Activated T-helper 1 cell treated with Interleukin-2 at 50 U/mL for 16 hours (primary cell): Measurements from ENCODE around the gene ABCA4.
"Not testable (repeated sequence)": the region's sequence is repeated elsewhere in the genome, so short reads cannot be mapped to it uniquely, and the experiment has no call there.

Experiments used
- DNase-seq: peaks from one replicate; pipeline ENCODE4 v3.0.0-alpha.2; 2020; ENCODE audit warnings: low read depth

Gene ABCA4

GRCh38 chr1:94120991-94121390 lies at the start of gene ABCA4:
Gene ABCA4 (minus strand): TSS chr1:94121148. CDS start chr1:94121045, 103 bp downstream.
- DNase-seq: no peak

DNA sequence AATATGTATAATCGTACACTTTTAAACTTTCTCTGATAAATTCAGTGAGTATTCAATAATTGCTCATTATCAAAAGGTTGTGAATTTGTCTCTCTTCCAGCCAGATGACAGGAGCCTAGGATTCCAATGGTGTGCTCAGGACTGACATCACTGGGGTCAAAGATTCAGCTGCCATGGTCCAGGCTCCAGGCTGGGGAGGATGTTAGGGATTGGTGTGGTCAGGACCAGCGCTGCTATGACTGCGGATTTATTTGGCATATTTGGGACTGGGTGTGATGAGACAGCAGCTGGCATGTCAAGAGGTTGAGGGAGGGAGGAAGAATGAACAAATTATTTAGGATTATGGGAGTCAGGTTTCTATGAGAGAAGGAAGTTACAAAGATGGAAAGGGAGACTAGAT lies 48.2 kb upstream of the ABCA4 start:
- DNase-seq: no peak

DNA sequence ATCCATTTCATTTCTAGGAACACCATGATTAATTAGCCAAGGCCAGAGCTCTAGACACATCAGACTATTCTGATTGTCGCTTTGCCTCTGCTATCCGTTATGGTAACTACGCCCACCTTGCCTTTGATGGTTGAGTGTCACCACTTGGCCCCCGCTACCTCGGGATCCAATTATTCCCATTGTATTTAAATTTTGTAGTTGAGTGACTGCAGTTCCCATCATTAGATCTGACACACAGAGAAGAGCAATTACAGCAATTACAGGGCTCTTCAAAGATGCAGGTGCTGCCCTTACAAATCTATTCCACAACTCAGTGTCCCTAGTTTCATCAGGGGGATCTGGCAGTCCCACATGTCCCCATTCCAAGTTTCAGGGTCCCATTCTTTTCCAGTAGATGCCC lies 44.9 kb upstream of the ABCA4 start:
- no peak for DNase-seq

DNA sequence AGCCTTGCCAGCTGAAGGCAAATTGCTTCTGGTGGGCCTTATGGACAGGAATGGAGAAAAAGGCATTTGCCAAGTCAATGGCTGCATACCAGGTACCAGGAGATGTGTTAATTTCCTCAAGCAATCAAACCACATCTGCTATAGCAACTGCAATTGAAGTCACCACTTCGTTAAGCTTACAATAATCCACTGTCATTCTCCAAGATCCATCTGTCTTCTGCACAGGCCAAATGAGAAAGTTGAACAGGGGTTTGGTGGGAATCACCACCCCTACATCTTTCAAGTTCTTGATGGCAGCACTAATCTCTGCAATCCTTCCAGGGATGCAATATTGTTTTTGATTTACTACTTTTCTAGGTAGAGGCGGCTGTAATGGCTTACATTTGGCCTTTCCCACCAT lies 43.9 kb upstream of the ABCA4 start:
- DNase-seq: not testable (repeated sequence)

DNA sequence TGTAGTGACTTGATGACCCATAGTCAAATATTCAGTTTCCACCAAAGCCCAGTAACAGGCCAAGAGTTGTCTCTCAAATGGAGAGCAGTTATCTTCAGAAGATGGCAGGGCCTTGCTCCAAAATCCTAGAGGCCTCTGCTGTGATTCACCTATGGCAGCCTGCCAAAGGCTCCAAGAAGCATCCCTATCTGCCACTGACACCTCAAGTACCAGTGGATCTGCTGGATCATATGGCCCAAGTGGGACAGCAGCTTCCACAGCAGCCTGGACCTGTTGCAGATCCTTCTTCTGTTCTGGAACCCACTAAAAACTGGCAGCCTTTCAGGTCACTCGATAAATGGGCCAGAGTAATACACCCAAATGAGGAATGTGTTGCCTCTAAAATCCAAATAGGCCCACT lies 43.2 kb upstream of the ABCA4 start:
- not testable (repeated sequence) for DNase-seq

DNA sequence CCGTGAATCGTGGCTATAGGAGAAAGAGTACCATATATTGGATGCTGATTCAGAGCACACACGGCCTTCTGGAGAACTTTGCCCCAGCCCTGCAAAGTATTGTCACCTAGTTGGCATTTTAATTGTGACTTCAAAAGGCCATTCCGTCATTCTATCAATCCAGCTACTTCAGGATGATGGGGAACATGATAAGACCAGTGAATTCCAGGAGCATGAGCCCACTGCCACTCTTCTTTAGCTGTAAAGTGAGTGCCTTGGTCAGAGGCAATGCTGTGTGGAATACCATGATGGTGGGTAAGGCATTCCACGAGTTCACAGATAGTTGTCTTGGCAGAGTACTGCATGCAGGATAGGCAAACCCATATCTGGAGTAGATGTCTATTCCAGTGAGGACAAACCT lies 42.3 kb upstream of the ABCA4 start:
- DNase-seq: not testable (repeated sequence)

DNA sequence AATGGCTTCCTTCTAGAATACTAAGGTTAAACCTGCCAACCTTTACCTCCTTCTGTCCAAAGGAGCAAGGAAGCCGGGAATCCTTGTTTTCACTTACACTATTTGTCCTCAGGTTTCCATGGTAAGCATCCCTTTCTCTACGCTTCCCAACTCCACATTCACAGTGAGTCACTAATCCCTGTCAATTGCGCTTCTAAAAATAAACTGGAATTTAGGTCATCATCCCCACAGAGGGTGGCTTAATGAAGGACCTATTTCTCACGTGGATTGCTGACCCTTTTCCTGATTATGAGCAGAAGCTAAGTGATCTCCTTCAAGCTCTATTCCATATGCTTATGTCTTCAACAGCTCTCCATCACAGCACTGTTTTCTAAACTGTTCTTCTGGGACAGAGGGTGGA lies 39.9 kb upstream of the ABCA4 start:
- DNase-seq: no peak

DNA sequence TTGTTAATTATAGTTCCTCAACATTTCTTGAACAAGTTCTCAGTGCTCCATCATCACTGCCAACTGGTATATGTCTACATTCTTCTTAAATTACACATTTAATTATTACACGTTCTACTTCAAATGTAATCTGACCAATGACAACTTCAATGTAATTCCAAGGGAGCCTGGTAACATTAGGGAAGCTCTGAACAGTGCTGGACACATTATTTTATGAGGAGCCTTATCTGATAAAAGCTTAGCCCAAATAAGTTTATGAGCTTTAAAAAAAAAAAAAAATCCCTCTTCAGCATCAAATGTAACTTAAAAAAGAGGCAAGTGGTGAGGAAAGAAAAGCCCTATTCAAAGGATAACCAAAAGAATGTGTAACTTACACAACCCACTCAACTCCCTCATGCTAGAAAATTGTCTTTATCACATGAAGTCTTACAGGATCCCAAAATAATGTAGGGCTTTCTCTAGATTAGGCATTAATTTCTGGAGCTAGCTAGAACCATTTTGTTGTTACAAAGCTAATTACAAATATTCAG lies 35.2 kb upstream of the ABCA4 start:
- DNase-seq: no peak

DNA sequence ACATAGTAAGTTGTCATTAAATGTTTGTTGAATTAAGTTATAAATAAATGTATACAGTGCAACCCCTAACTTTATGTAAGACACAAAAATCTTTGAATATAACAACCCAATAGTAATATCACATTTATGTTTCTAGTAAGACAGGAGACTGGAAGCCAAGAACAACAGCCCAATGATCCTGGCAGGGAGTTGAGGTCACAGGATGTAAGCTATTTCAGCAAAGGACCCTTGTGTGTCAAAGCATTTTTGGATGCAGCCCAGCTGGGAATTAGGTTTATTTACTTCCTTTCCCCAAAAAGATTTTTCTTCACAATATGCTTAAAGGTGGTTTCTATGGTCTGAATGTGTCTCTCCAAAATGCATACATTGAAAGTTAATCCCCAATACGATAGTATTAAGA lies 34.0 kb upstream of the ABCA4 start:
- DNase-seq: no peak

GRCh38 chr1:94153133-94153532 lies 32.2 kb upstream of the ABCA4 start:
- DNase-seq: no peak

DNA sequence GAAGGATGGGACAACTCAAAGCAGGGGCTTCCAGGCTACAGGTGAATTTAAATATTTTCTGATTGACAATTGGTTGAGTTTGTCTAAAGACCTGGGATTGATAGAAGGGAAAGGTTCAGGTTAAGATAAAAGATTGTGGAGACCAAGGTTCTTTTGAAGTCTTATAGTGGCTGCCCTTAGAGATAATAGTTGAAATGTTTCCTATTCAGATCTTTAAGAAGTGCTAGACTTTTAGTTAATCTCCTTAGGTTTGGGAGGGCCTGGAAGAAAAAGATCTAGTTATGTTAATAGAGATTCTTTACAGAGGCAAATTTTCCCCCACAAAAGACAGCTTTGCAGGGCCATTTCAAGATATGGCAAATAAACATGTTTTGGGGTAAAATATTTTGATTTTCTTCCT lies 28.2 kb upstream of the ABCA4 start:
- not testable (repeated sequence) for DNase-seq

- no peak for DNase-seq
These were observed 25.3 kb upstream of the ABCA4 start for GRCh38 chr1:94146273-94146672.

- DNase-seq: no peak
These were observed 23.9 kb upstream of the ABCA4 start for GRCh38 chr1:94144836-94145235.

DNA sequence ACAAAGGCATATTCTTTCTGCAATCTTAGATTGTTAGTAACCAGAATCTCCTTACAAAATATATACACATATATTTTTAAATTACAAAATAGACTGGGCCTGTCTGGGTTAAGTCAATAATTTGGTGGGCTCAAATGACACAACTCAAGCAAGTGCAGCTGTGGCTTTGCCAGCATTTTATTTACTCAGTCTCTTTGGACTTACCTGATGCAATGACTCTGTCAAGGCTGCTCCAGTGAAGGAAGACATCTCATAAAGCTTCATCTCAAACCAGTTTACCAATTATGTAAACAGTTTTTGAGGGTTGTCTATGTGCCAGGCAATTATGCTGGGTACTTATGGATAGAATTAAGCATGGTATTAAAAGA lies 22.8 kb upstream of the ABCA4 start:
- DNase-seq: no peak

GRCh38 chr1:94143173-94143808 lies 22.3 kb upstream of the ABCA4 start:
- no peak for DNase-seq

DNA sequence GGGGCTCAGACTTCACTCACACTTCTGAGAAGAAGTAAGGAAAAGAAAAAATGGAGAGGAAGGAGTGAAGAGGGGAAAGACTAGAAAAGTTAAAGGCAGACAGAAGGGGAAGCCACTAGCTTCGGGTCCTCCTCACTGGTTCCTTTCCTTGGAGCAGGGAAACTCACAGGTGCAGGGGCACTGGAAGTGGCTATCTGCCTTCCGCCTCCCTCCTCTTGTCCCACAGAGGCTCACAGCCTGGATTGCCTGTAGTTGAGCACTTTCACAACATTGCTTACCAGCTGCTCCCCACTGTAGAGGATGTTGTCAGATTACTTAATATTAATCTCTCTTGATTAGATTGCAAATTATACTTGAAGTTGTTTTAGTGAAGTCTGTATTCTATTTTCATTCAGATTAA lies 21.6 kb upstream of the ABCA4 start:
- DNase-seq: no peak

DNA sequence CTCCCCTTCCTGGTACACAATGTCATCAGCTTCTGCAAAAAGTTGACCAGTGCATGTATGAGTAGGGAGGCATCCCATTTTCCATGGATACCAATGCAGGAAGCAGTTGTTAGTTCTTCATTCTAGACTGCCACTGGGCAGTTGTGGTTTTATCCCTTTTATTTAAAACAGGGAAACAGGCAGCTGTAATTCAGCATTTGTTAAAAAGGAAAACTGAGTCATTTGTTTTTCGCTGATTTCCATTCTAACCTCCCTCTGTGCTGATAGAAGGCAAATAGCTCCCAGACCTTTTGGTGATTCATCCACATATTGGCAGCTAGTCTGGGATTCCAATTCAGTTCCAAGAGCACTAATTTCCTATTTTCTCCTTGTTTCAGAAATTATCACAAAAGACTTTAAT lies 21.1 kb upstream of the ABCA4 start:
- DNase-seq: no peak

DNA sequence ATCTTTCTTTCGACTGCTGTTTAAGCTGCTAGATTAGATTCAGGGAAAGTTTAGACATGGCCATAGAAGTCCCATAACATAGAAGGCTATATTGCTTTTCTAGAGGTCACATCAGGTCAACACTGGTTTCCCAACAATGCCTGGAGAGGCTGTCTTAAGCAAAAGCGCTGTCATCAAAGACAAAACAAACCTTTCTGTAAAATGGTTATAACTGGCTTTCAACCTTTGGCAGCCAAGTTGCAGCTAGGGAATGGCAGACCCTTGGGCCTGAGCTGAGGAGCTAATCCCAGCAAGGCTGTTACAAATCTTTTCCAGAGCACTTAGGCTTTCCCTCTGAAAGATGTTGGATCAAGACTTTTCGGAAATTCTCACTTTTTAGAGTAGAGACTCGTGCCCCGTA lies 11.2 kb upstream of the ABCA4 start:
- DNase-seq: no peak

DNA sequence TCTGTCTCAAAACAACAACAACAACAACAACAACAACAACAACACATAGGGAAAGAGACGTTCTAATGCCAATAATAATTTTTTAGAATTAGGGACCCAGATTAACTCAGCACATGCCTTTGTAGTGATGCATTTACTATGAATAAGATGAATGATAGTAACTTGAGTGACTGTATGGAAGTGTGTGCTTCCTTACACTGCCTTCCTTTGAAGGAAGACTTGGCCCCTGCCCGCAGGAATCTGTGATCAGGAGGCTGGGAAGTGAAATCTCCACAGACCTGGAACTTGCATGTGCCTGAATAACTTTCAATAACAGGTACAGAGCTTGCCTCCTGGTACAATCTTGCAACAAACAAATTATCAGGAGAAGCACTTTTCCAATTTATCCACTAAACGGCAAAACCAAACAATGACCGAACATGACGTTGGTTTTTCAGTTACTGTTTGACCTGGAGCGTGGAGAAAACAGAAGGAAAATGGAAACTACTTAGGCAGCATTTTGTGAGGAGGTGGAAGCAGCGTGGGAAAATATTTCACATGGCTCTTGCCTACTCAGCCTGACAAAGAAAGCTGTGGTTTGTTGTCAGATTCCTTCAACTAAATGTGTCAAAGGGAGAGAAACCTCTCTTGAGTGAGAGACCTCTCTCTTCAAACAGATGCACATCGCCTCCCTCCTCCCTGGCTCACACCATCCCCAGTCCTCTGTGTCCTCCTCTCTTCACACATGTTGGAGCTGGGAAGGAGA lies 10.1 kb upstream of the ABCA4 start:
- DNase-seq: no peak

GRCh38 chr1:94126651-94127050 lies 5.7 kb upstream of the ABCA4 start:
- no peak for DNase-seq

DNA sequence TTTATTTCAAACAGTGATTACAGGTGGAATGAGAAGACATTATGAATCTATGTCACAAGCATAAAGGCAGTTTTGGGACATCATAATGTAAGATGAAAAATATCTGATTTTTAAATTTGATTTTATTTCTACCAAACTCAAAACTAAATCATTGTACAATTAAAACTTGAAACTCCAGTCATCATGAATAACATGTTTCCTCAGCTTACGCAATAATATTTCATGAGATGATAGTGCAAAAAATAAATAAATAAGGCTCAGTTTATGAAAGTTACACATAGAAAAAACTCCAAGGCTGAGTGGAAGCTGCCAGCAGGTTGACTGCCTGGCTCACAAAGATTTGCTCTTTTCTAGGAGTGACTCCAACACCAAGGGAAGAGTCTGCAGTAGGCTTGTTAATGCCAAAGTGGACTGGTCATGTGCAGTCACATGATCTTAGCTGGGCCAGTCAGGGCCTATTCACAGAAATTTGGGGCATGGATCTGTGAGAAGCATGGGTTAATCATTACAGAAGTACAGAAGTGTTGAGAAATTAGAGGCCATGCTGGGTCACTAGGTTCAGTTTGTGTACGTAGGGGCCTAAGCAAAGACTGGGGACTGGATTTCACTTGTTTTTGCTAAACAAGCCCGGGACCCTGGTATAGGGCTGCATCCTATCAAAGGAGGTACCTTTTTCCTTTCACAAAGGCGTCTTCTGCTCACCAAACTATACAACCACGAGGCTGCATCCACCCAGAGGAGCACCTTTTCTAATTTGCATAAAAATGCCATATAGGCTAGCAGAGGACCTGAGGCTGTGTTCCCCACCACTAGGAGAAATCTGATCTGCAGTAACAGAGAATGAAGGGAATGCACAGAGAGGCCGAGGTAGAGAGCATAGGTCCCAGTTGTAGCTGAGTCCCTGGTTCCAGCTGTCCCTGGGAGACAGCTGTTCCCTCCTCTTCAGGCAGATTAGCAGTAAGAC lies 4.9 kb upstream of the ABCA4 start:
- no peak for DNase-seq

DNA sequence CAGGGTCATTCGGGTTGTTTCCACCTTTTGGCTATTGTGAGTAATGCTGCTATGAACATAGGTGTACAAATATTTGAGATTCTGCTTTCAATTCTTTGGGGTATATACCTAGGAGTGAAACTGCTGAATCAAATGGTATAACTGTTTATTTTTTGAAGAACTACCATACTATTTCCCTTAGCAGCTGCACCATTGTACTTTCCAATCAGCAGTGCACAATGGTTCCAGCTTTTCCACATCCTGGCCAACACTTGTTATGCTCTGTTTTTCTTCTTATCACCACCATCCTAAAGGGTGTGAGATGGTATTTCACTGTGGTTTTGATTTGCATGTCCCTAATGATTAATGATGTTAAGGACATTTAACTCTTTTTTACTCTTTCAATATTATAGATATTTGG lies 3.6 kb upstream of the ABCA4 start:
- no peak for DNase-seq
